HEK293 (cell line): ENCODE measurements around the gene MACROH2A1.

ENCODE experiments used
- SETDB1 ChIP-seq: IDR thresholded peaks from one replicate; pipeline ENCODE4 v1.6.1; 2017; ENCODE audit warnings: mild to moderate bottlenecking, low read length, moderate library complexity, mixed read lengths; ENCODE audit not compliant: insufficient read length
- ZFP3 ChIP-seq: fragments of 450-650 bp; formaldehyde crosslinking; IDR thresholded peaks from 2 replicates; pipeline ENCODE4 v1.5.1; 2016; ENCODE audit warnings: low read depth, missing biosample characterization, missing genetic modification characterization
- ZNF274 ChIP-seq, 2 experiments: fragments of 200-500 bp in 1 of 2; fragments of 450-650 bp in 1 of 2; sonication (Bioruptor generic) in 1 of 2; formaldehyde crosslinking in 1 of 2; IDR thresholded peaks; 2 replicates each; pipeline versions ENCODE4 v1.5.1 to v1.6.1; 2014 to 2016; ENCODE audit warnings: borderline replicate concordance in 1 of 2, inconsistent platforms in 1 of 2, low read length in 1 of 2, missing biosample characterization in 1 of 2, missing genetic modification characterization in 1 of 2
- ZNF548 ChIP-seq: fragments of 450-650 bp; formaldehyde crosslinking; IDR thresholded peaks from 2 replicates; pipeline ENCODE4 v1.5.1; 2016; ENCODE audit warnings: missing biosample characterization, missing genetic modification characterization
- ZNF549 ChIP-seq: fragments of 450-650 bp; IDR thresholded peaks from 2 replicates; pipeline ENCODE4 v1.5.1; 2018; ENCODE audit warnings: missing biosample characterization, missing genetic modification characterization, mild to moderate bottlenecking, inconsistent platforms, moderate library complexity
- ZNF747 ChIP-seq: fragments of 450-650 bp; formaldehyde crosslinking; IDR thresholded peaks from 2 replicates; pipeline ENCODE4 v1.5.1; 2016; ENCODE audit warnings: missing biosample characterization, missing genetic modification characterization
- TF ChIP-seq, protein P1 (sequence below): fragments of 450-650 bp; formaldehyde crosslinking; IDR thresholded peaks from 2 replicates; pipeline ENCODE4 v1.5.1; 2016; ENCODE audit warnings: missing biosample characterization, missing genetic modification characterization

DNA sequence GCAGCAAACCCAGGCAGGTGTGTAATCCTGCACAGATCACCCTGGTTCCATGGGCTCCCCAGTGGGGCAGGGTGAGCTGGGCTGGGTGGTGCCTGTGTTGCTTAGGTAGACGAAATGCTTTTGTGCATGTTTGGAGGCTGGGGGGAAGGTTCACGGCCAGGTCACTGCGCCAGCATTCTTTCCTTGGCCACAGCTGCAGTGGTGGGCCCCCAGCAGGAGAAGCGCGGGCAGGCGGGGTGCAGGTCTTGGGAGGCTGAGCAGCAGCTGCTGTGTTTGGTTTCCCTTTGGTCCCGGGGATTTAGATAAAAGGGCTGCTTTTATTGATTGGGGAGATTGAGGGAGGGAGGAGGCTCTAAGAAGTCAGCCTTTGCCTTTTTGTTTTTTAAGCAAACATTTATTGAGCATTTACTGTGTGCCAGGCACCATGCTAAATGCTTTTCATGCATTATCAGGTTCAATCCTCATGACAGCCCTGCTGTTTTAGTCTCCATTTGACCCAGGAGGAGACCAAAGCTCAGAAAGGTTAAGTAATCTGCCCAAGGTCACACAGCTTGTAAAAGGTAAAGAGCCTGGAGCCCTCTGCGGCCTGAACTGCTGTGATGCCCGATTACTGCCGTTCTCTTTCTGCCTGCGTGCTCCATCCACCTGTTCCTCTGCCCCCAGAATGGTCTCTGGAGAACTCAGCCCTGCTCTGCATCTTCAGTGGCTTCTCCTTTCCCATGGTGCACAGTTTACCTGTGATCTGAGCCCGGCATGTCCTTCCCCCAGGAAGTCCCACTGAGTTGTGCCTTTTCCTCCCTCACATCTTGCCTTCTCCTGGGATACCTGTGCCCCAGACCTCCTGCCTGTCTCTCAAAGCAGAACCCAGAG is 94.4 kb downstream of the MACROH2A1 start:
- TF ChIP-seq ZNF274 (IDR thresholded peaks at IDR 0.05; ENCODE audit: low read length) (no peak), ZNF274 (tag by site-specific recombination; IDR thresholded peaks at IDR 0.05; ENCODE audit: borderline replicate concordance) (no peak), ZFP3 (no peak), ZNF549 (no peak), ZNF747 (tag by site-specific recombination) (no peak), SETDB1 (no peak), ZNF548 (no peak)
- TF ChIP-seq, protein P1, sequence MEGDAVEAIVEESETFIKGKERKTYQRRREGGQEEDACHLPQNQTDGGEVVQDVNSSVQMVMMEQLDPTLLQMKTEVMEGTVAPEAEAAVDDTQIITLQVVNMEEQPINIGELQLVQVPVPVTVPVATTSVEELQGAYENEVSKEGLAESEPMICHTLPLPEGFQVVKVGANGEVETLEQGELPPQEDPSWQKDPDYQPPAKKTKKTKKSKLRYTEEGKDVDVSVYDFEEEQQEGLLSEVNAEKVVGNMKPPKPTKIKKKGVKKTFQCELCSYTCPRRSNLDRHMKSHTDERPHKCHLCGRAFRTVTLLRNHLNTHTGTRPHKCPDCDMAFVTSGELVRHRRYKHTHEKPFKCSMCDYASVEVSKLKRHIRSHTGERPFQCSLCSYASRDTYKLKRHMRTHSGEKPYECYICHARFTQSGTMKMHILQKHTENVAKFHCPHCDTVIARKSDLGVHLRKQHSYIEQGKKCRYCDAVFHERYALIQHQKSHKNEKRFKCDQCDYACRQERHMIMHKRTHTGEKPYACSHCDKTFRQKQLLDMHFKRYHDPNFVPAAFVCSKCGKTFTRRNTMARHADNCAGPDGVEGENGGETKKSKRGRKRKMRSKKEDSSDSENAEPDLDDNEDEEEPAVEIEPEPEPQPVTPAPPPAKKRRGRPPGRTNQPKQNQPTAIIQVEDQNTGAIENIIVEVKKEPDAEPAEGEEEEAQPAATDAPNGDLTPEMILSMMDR (tag by site-specific recombination) = no peak
